ENCODE results near the gene FOCAD.

FOCAD gene

GRCh38 chr9:20734275-20734674 lies 50.2 kb downstream of the FOCAD start:
- Histone ChIP-seq H3K9ac (no peak overlapping the region), H2AFZ (no peak overlapping the region), H3K27me3 (ENCODE audit: control insufficient read depth, insufficient read depth, low read length) (no peaks in the 10 kb centered on the region), H3K36me3 (ENCODE audit: control insufficient read depth, insufficient read depth, low read length) (no peaks in the 10 kb centered on the region), H3K79me2 (no peaks in the 10 kb centered on the region), H3K4me2 (ENCODE audit: low read length) (no peak overlapping the region), H3K9me3 (ENCODE audit: control insufficient read depth, low read length) (no peaks in the 10 kb centered on the region), H3K4me3 (ENCODE audit: low read depth, low read length) (no peak overlapping the region), H3K27ac (no peak overlapping the region), H3K4me1 (no peaks in the 10 kb centered on the region)
- TF ChIP-seq CTCF (IDR thresholded peaks at IDR 0.05) = no peak

GRCh38 chr9:20740304-20740703 lies 56.2 kb downstream of the FOCAD start:
- H3K9ac ChIP-seq = no peak overlapping the region
- no peaks in the 10 kb centered on the region for H3K4me1 ChIP-seq
- H3K4me2 ChIP-seq (ENCODE audit: low read length) = no peak overlapping the region
- no peaks in the 10 kb centered on the region for H3K9me3 ChIP-seq (ENCODE audit: control insufficient read depth, low read length)
- H3K27ac ChIP-seq = no peak overlapping the region
- no peaks in the 10 kb centered on the region for H3K79me2 ChIP-seq
- H3K27me3 ChIP-seq (ENCODE audit: control insufficient read depth, insufficient read depth, low read length) = no peaks in the 10 kb centered on the region
- no peak overlapping the region for H2AFZ ChIP-seq
- no peak overlapping the region for H3K4me3 ChIP-seq (ENCODE audit: low read depth, low read length)
- H3K36me3 ChIP-seq (ENCODE audit: control insufficient read depth, insufficient read depth, low read length) = no peaks in the 10 kb centered on the region
- no peak for TF ChIP-seq CTCF (IDR thresholded peaks at IDR 0.05)

DNA sequence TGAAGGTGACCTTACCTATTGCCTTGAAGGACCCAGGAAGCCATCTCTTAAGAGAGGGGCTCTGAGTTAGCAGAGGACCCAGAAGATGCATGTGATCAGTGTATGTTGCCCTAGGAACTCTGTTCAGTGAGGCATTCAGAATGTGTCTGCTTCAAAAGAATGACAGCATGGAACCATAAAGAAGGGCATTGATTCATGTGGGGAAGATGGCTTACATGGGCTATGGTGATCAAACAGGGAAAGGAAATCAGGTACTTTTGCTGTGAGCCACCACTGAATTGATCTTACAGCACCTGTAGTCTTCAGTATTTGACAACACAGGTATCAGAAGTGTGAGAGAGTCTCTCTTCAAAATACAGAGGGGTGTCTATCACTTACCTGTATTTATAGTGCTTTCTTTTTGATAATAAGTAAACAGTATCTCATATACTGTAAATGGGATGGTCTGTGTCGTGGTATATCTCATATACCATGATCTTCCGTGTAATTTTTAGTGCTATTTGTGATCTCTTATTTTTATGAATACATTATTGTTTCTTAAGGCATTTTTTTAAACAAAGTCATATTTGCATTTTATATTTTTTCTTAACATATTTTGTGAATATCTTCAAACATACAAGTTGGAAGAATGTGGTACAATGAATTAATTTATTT lies 57.0 kb downstream of the FOCAD start:
- Histone ChIP-seq H3K27ac (no peak overlapping the region), H3K79me2 (no peaks in the 10 kb centered on the region), H3K4me1 (no peaks in the 10 kb centered on the region), H3K9me3 (ENCODE audit: control insufficient read depth, low read length) (no peaks in the 10 kb centered on the region), H3K4me3 (ENCODE audit: low read depth, low read length) (no peak overlapping the region), H3K9ac (no peak overlapping the region), H3K36me3 (ENCODE audit: control insufficient read depth, insufficient read depth, low read length) (no peaks in the 10 kb centered on the region), H2AFZ (no peak overlapping the region), H3K4me2 (ENCODE audit: low read length) (no peak overlapping the region), H3K27me3 (ENCODE audit: control insufficient read depth, insufficient read depth, low read length) (no peaks in the 10 kb centered on the region)
- no peak for TF ChIP-seq CTCF (IDR thresholded peaks at IDR 0.05)

DNA sequence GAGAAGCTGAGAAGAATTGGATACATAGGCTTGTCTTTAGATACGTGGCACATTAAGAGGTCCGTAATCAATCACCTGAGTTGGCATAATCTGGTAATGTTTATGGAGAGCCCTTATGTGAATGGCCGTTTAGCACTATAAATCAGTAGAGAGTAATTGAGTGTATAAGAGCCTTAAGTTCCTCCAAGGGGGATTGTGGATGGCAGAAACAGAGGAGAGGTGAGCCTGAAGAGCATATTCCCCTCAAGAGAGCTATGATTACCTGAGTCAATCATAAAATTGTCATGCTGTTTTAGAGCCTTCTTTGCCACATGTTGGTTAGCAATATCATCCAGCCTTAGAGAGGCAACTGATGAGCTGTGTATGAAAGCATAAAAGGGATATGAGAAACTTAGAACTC lies 58.8 kb downstream of the FOCAD start:
- Histone ChIP-seq H3K9me3 (ENCODE audit: control insufficient read depth, low read length) (no peaks in the 10 kb centered on the region), H3K4me2 (ENCODE audit: low read length) (no peak overlapping the region), H3K27ac (no peak overlapping the region), H3K4me1 (no peaks in the 10 kb centered on the region), H3K36me3 (ENCODE audit: control insufficient read depth, insufficient read depth, low read length) (no peaks in the 10 kb centered on the region), H3K79me2 (no peaks in the 10 kb centered on the region), H2AFZ (no peak overlapping the region), H3K9ac (no peak overlapping the region), H3K4me3 (ENCODE audit: low read depth, low read length) (no peak overlapping the region), H3K27me3 (ENCODE audit: control insufficient read depth, insufficient read depth, low read length) (no peaks in the 10 kb centered on the region)
- TF ChIP-seq CTCF (IDR thresholded peaks at IDR 0.05) = no peak

DNA sequence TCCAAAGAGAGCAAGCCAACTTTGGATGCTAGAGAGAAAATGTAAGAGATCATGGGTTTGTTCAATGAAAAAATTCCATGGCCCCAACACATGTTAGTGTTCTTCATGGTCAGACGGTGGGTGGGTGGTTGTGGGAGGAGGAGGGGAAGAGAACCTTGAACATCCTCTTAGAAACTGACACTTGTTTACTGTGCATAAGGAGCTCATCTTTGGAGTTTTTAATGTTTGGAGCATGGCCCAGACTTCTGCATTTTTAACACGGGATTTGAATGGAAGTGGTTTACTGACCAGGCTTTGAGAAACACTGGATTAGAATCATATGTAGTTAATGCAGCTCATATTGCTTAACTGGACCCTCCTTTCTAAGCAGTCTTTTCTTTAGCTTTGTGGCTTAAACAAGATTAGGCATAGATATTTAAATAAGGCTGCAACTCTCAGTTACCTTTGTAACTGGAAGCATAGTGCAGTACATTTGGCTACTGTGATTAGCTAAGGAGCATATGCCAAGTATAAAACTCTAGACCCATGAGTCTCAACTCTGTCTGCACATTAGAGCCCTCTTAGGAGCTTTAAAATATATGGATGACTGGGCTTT lies 60.1 kb downstream of the FOCAD start:
- no peak for TF ChIP-seq CTCF (IDR thresholded peaks at IDR 0.05)
- no peaks in the 10 kb centered on the region for H3K27me3 ChIP-seq (ENCODE audit: control insufficient read depth, insufficient read depth, low read length)
- no peaks in the 10 kb centered on the region for H3K36me3 ChIP-seq (ENCODE audit: control insufficient read depth, insufficient read depth, low read length)

More for the DNA sequence above, 60.1 kb downstream of the FOCAD start:
- Histone ChIP-seq H2AFZ (no peak overlapping the region), H3K9me3 (ENCODE audit: control insufficient read depth, low read length) (no peaks in the 10 kb centered on the region), H3K79me2 (no peaks in the 10 kb centered on the region), H3K4me3 (ENCODE audit: low read depth, low read length) (no peak overlapping the region), H3K9ac (no peak overlapping the region), H3K27ac (no peak overlapping the region), H3K4me2 (ENCODE audit: low read length) (no peak overlapping the region), H3K4me1 (no peaks in the 10 kb centered on the region)
